ENCODE data around the gene WDR33. TPM values are rescaled to one million over a fixed set of nuclear protein-coding genes. Genes with fewer than 3 reads are reported as not detected.

Gene WDR33
- total and polyA plus RNA-seq, 2 of the 13 experiments (the other 11 are each of a cell fraction or from before 2014, with no cell fraction given), result 54.9 to 78.2 TPM

GRCh38 chr2:127698553-127699355 is 112.2 kb downstream of the WDR33 start:
- ChIA-PET CTCF (ENCODE audit: low intra/inter-chr PET ratio, low total read pairs) (no interaction called here), POLR2A (no interaction called here)
- ATAC-seq (no peak), FAIRE-seq (no peak), DNase-seq (ENCODE audit: low spot score) (no peak)
- H3K27me3 ChIP-seq (ENCODE audit: control insufficient read depth in 1 of 2, insufficient read depth in 2 of 2, low read length in 2 of 2), result no peaks in the 10 kb centered on the region
- H3K79me2 ChIP-seq (ENCODE audit: insufficient read depth, low read length), result peaks cover 14% of the 10 kb centered on the region
- H2AFZ ChIP-seq (ENCODE audit: low read length), result no peak overlapping the region
- no peak overlapping the region for H3K4me2 ChIP-seq (ENCODE audit: low read depth, low read length)
- H3K9me3 ChIP-seq (ENCODE audit: low read length), result no peaks in the 10 kb centered on the region
- in situ Hi-C loops (cut with HindIII; ENCODE audit: extremely low pct_ligation_motif_present, low pct_unique_long_range_greater_than_20kb), result no loop called here
- intact Hi-C loops (cut with micrococcal nuclease; ENCODE audit: unreplicated experiment), result no loop called here
- peaks cover 25% of the 10 kb centered on the region for H3K4me1 ChIP-seq (ENCODE audit: insufficient read depth, low read length)
- TF ChIP-seq ZZZ3 (CRISPR knock-in tag; IDR thresholded peaks at IDR 0.05; ENCODE audit: borderline replicate concordance), result no peak
- TF ChIP-seq, protein P1, sequence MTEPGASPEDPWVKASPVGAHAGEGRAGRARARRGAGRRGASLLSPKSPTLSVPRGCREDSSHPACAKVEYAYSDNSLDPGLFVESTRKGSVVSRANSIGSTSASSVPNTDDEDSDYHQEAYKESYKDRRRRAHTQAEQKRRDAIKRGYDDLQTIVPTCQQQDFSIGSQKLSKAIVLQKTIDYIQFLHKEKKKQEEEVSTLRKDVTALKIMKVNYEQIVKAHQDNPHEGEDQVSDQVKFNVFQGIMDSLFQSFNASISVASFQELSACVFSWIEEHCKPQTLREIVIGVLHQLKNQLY (CRISPR knock-in tag; IDR thresholded peaks at IDR 0.05), result no peak
- TF ChIP-seq RELA (CRISPR knock-in tag; IDR thresholded peaks at IDR 0.05), result no peak
- TF ChIP-seq ZBTB38 (CRISPR knock-in tag; IDR thresholded peaks at IDR 0.05), result no peak
- TF ChIP-seq NR2C2 (CRISPR knock-in tag; IDR thresholded peaks at IDR 0.05; ENCODE audit: borderline replicate concordance), result no peak
- TF ChIP-seq ZC3H13 (CRISPR knock-in tag; IDR thresholded peaks at IDR 0.05), result no peak
- TF ChIP-seq, protein P2, sequence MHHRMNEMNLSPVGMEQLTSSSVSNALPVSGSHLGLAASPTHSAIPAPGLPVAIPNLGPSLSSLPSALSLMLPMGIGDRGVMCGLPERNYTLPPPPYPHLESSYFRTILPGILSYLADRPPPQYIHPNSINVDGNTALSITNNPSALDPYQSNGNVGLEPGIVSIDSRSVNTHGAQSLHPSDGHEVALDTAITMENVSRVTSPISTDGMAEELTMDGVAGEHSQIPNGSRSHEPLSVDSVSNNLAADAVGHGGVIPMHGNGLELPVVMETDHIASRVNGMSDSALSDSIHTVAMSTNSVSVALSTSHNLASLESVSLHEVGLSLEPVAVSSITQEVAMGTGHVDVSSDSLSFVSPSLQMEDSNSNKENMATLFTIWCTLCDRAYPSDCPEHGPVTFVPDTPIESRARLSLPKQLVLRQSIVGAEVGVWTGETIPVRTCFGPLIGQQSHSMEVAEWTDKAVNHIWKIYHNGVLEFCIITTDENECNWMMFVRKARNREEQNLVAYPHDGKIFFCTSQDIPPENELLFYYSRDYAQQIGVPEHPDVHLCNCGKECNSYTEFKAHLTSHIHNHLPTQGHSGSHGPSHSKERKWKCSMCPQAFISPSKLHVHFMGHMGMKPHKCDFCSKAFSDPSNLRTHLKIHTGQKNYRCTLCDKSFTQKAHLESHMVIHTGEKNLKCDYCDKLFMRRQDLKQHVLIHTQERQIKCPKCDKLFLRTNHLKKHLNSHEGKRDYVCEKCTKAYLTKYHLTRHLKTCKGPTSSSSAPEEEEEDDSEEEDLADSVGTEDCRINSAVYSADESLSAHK (CRISPR knock-in tag; IDR thresholded peaks at IDR 0.05; ENCODE audit: borderline replicate concordance), result no peak
- no peak for TF ChIP-seq SP2 (CRISPR knock-in tag; IDR thresholded peaks at IDR 0.05)
- TF ChIP-seq ELF1 (CRISPR knock-in tag; IDR thresholded peaks at IDR 0.05), result no peak
- no peak for TF ChIP-seq ZNF10 (CRISPR knock-in tag; IDR thresholded peaks at IDR 0.05; ENCODE audit: borderline replicate concordance, low read depth)
- TF ChIP-seq BCLAF1 (IDR thresholded peaks at IDR 0.05), result no peak
- TF ChIP-seq, protein P3, sequence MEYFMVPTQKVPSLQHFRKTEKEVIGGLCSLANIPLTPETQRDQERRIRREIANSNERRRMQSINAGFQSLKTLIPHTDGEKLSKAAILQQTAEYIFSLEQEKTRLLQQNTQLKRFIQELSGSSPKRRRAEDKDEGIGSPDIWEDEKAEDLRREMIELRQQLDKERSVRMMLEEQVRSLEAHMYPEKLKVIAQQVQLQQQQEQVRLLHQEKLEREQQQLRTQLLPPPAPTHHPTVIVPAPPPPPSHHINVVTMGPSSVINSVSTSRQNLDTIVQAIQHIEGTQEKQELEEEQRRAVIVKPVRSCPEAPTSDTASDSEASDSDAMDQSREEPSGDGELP (IDR thresholded peaks at IDR 0.05; ENCODE audit: borderline replicate concordance, low read depth), result no peak
- TF ChIP-seq EHMT2 (IDR thresholded peaks at IDR 0.05; ENCODE audit: borderline replicate concordance, low read depth, low read length), result no peak
- no peak for TF ChIP-seq SRF (IDR thresholded peaks at IDR 0.05; ENCODE audit: low read depth, low read length)
- TF ChIP-seq GMEB1 (CRISPR knock-in tag; IDR thresholded peaks at IDR 0.05; ENCODE audit: borderline replicate concordance), result no peak
- TF ChIP-seq HNRNPH1 (optimal IDR thresholded peaks at IDR 0.05; ENCODE audit: low read depth, low read length), result no peak
- BruUV-seq (replicated peaks), result no TSS peak
- no peak overlapping the region for H3K27ac ChIP-seq (ENCODE audit: extremely low read length, insufficient read depth, low read length)
- no peak overlapping the region for H3K9ac ChIP-seq (ENCODE audit: insufficient read depth, low read depth, low read length)
- no peak overlapping the region for H3K4me3 ChIP-seq (replicated peaks in 1 of 3; ENCODE audit: insufficient read depth in 1 of 3, low read depth in 2 of 3, low read length in 3 of 3)
- 87% methylated on average over 27 of the region's 27 CpGs for WGBS (ENCODE audit: low lambda C conversion rate)
- H3K36me3 ChIP-seq (replicated peaks in 1 of 2; ENCODE audit: control insufficient read depth in 1 of 2, insufficient read depth in 2 of 2, low read length in 2 of 2), result no peaks in the 10 kb centered on the region; a peak in 2 of 5 replicates
- 0 out of 2 replicates have a peak, but pooled peaks cover 2% of the 10 kb centered on the region for H4K20me1 ChIP-seq (ENCODE audit: insufficient read depth, low read length)
